ENCODE measurements around the gene NIFK.

DNA sequence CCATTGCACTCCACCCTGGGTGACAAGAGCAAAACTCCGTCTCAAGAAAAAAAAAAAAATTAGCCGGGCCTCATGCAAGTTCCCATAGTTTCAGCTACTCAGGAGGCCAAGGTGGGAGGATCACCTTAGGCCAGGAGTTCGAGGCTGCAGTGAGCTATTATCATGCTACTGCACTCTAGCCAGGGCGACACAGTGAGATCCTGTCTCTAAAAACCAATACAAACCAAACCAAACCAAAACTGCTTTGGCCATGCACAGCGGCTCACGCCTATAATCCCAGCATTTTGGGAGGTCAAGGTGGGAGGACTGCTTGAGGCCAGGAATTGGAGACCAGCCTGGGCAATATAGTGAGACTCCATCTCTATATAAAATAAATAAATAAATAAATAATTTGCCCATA lies 19.1 kb downstream of the NIFK start:
- TF ChIP-seq, protein P1, sequence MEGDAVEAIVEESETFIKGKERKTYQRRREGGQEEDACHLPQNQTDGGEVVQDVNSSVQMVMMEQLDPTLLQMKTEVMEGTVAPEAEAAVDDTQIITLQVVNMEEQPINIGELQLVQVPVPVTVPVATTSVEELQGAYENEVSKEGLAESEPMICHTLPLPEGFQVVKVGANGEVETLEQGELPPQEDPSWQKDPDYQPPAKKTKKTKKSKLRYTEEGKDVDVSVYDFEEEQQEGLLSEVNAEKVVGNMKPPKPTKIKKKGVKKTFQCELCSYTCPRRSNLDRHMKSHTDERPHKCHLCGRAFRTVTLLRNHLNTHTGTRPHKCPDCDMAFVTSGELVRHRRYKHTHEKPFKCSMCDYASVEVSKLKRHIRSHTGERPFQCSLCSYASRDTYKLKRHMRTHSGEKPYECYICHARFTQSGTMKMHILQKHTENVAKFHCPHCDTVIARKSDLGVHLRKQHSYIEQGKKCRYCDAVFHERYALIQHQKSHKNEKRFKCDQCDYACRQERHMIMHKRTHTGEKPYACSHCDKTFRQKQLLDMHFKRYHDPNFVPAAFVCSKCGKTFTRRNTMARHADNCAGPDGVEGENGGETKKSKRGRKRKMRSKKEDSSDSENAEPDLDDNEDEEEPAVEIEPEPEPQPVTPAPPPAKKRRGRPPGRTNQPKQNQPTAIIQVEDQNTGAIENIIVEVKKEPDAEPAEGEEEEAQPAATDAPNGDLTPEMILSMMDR (conservative IDR thresholded peaks at IDR 0.05 in 1 of 2, IDR thresholded peaks at IDR 0.05 in 1 of 2; ENCODE audit: extremely low read depth in 1 of 2, insufficient read depth in 1 of 2, low read depth in 1 of 2, low read length in 2 of 2): no peak
- no peak for TF ChIP-seq EZH2 (IDR thresholded peaks at IDR 0.05; ENCODE audit: borderline replicate concordance, low read length)
